Fibroblast of upper back skin (primary cell): ENCODE measurements around the gene RHNO1.
"Not testable (repeated sequence)": the region's sequence is repeated elsewhere in the genome, so short reads cannot be mapped to it uniquely, and the experiment has no call there.

ENCODE experiments used
- DNase-seq: peaks from one replicate; pipeline ENCODE4 v3.0.0-alpha.2; 2013

The RHNO1 gene

DNA sequence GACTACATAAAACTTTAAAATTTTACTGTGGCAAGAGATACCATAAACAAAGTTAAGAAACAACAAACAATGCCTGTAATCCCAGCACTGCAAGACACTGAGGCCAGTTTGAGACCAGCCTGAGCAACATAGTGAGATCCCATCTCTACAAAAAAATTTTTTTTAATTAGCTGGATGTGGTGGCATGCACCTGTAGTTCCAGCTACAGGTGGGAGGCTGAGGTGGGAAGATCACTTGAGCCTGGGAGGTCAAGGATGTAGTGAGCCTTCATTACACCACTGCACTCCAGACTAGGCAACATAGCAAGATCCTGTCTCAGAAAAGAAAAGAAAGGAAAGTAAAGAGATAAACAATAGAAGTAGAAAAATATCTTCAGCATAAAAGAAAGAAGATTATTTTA is 16.9 kb upstream of the RHNO1 start:
- DNase-seq = no peak

GRCh38 chr12:2862876-2863275 is 14.1 kb upstream of the RHNO1 start:
- no peak for DNase-seq

DNA sequence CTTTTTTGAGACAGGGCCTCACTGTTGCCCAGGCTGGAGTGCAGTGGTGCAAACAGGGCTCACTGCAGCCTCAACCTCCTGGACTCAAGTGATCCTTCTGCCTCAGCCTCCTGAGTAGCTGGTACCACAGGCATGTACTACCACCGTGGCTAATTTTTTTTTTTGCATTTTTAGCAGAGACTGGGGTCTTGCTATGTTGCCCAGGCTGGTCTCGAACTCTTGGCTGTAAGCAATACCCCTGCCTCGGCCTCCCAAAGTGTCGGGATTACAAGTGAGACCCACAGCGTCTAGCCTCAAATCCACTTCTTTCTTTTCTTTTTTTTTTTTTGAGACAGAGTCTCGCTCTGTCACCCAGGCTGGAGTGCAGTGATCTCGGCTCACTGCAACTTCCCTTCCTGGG is 13.6 kb upstream of the RHNO1 start:
- not testable (repeated sequence) for DNase-seq

DNA sequence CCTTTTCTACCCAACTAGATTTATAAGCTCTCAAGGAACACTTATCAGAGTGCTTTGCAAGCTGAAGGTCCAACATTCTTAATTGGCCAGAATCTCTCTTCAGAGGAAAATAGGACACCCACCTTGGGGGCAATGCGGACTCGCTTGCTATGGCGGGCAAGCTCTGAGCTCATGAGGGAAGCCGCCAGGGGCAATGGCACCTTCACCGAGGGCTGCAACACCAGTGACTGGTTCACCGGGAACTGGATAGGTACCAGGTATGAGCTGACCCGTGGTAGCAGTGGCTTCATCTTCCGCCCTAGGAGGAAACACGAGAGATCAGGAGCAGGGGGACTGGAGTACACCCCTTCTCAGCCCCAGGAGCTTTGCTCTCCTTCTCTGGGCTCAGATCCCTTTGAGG is 12.8 kb upstream of the RHNO1 start:
- DNase-seq = no peak

DNA sequence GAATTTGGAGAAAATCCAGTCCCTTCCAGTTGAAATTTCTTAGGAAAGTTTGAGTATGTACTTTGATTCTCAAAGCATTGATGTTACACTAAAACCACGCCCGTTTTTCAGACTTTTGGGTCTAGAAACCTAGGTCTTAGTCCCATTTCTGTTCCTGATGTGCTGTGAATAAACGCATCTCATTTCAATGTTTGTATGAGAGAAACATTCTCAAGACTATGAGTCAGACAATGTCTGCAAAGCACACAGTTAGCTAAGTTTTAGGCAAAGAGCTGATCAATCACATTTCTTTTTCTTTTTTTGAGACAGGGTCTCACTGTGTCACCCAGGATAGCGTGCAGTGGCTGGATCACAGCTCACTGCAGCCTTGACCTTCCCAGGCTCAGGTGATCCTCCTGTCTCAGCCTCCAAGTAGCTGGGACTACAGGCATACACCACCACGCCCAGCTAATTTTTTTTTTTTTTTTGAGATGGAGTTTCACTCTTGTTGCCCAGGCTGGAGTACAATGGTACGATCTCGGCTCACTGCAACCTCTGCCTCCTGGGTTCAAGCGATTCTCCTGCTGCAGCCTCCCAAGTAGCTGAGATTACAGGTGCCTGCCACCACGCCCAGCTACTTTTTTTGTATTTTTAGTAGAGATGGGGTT is 7.9 kb upstream of the RHNO1 start:
- DNase-seq = not testable (repeated sequence)

DNA sequence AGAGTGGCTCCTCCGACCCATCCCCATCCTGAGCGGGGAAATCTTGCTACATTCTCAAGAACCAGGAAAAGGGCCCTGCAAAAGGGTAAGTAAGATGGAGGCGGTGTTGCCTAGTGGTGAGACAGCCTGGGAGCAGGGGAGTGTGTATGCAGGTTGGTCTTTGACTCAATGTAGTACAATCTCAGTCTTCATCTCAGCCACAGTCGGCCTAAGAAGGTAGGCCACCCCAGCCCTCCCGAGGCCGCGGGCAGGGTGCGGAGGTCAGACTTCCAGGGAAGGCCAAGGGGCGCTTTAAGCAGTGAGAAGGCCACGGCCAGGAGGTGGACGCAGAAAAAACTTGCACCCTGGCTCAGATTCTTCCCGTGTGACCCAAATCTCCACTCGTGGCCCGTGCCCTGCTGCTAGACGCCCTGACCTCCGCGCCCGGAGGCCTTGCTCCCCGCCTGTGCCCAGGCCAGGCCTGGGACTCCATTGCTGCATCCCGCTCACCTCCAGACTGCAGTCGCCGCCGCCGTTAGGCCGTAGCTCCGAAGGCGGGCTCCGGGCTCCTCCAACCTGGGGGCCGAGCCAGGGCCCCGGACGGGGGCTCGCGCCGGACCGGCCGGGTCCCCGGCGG is 484 bp upstream of the RHNO1 start:
- no peak for DNase-seq

DNA sequence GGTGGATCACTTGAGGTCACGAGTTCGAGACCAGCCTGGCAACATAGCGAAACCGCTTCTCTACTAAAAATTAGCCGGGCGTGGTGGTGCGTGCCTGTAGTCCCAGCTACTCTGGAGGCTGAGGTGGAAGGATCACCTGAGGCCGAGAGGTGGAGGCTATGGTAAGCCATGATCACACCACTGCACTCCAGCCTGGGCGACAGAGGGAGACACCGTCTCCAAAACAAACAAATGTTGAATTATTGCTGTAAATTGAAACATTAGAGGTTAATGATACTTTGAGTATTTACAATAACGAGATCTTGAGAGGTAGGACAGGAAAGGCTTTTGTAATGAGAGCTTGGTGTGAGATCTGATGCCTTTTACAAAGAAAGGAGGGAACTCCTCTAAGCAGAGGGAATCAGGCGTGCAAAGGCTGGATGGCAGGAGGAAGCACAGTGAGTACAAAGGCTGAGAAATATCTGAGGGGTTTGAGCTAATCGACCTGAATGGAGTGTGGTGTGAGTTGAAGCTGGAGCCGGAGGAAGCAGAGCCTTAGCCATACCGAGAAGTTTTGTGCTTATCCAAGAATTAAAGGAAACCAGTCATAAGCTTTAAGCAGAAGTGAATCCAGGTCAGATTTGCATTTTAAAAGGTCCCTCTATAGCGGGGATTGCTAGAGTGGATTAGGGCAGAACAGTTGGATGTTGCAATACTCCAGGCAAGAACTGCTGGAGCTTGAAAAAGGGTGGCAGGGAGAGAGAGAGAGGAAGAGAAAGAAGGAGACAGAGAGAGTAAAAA is 1.1 kb downstream of the RHNO1 start:
- DNase-seq = peak; percentile 32

- no peak for DNase-seq
Observed at GRCh38 chr12:2879853-2880252, 2.8 kb downstream of the RHNO1 start.

- no peak for DNase-seq
Observed at GRCh38 chr12:2884810-2885209, 7.8 kb downstream of the RHNO1 start.

- no peak for DNase-seq
Observed at GRCh38 chr12:2886768-2887450, 9.9 kb downstream of the RHNO1 start.

DNA sequence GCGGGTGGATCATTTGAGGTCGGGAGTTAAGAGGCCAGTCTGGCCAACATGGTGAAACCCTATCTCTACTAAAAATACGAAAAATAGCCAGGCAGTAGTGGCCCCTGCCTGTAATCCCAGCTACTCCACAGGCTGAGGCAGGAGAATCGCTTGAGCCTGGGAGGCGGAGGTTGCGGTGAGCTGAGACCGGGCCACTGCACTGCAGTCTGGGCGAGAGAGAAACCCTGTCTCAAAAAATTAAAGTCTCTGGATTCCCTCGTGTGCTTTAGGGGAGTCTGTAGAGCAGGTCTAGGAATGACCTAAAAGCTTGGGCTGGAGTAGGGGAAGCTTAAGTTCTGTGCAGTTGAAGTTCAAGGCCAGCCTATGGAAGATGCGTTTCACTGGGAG is 13.0 kb downstream of the RHNO1 start:
- DNase-seq = no peak

DNA sequence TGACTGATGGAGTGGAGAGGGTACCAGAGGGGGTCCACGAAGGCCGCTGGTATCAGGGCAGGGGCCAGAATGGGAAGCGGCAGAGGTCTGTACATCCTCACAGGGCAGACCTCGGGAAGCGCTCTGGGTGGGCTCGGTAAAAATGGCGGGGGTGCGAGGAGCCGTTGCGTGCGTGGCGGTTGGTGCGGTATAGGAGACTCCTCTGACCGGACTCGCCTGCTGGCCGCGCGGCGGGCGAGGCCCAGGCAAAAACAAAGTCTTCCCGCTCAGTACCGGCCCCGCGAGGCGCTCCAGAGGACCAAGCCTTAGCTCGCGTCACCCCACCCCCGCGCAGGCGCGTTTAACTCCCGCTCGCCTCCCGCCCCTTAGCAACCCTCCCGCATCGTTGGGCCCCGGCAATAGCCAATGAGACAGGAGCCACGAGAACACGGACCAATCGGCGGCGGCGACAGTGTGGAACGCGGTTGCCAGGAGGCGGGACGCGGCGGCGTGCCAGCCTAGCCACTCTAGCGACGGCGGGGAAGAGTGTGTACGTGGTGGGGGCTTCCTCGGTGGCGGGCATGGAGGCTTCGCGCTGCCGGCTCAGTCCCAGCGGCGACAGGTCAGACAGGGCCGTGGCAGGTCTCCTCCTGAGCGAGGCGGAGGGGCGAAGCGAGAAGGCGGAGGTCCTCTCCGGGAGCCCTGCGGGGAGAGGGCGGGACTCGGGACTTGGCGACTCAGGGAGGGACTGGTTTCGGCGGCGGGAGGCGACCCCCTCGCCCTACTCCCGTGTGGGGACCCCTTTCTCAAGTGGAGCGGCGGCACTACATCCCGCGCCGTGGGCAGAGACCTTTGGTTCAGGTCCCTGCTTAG is 13.6 kb downstream of the RHNO1 start, which contains the start of gene TULP3:
Gene TULP3, plus strand, starts transcription at position 504 of the 852 bp plus-strand sequence. Its CDS starts 57 bp downstream, at position 561.
- DNase-seq = peak; percentile 98

- peak; percentile 62 for DNase-seq
Observed at GRCh38 chr12:2891240-2892053, 14.4 kb downstream of the RHNO1 start.

- peak; percentile 69 for DNase-seq
Observed at GRCh38 chr12:2892246-2892645, 15.2 kb downstream of the RHNO1 start.

GRCh38 chr12:2893007-2893406 is 16.0 kb downstream of the RHNO1 start:
- peak; percentile 90 for DNase-seq

DNA sequence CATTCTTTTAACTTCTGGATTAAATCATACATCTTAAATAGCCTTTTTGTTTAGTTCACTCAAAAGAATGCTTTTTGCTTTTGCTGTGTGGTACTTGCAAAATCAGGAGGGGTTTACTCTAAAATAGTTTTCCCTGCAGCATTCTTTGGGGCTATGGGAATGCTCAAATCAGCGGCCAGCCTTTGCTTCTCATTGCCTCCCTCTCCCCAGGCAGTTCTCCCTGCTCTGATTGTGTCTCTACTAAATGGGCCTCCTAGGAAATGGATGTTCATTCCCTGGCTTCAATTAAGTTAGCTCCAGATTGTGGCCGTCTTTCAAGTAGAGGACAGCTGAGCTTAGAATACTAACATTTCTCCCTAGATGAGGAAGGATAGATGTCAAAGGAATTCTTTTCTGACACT is 18.0 kb downstream of the RHNO1 start:
- DNase-seq = peak; percentile 50

GRCh38 chr12:2895511-2895910 is 18.5 kb downstream of the RHNO1 start:
- DNase-seq = peak; percentile 7

DNA sequence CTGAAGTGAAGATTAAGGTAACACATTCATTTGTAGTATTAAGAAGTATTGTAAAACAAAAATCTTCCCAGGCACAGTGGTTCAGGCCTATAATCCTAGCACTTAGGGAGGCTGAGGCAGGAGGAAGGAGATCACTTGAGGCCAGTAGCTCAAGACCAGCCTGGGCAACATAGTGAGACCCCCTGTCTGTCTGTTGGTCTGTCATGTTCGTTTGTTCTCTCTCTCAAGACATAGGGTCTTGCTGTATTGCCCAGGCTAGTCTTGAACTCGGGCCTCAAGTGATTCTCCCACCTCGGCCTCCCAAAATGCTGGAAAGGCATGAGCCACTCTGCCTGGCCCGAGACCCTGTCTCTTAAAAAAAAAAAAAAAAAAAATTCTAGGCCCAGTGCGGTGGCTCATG is 20.4 kb downstream of the RHNO1 start:
- no peak for DNase-seq

GRCh38 chr12:2900642-2901041 is 23.6 kb downstream of the RHNO1 start:
- DNase-seq = no peak

DNA sequence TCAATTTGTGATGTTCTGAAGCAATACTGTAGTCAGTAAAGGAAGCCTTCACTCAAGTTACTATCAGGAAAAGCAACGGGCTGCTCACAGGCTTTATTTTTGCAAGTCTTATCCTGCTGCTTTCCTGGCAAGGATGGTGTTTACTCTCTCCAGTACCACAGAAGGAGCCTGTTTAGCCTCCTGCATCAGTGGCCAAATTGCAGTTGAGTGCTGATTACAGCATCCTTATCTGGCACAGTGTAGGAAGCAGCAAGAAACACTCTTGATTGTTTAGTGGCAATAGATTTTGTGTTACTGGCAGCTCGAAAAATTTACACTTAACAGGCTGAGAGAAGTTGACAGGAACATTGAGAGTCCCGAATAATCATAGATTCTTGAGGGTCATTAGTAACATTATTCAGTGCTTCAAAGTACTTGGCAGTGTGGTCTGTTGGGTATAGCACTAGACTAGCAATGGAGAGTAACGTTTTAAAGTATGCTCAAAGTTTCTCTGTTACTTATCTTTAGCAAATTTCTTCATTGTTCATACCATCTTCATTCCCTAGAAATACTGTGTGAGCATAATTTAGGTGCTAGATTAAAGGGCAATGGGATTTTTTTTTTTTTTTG is 25.4 kb downstream of the RHNO1 start:
- no peak for DNase-seq

DNA sequence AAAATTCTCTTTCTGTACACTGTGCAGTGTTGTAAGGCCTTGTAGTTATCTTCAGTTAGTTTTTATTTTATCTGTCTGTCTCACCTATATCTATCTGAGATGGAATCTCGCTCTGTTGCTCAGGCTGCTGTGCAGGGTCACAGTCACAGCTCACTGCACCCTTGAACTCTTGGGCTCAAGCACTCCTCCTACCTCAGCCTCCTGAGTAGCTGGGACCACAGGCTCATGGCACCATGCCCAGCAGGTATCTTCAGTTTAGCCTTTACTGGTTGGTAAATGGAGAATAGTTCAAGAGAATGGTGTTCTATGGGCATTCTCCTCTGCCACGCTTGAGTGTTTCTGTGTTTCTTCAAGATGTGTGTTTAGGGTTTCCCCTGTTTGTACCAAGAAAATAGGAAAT is 27.2 kb downstream of the RHNO1 start:
- DNase-seq = no peak
